Measurements from ENCODE around the gene TEX29. TPM values are rescaled to one million over a fixed set of nuclear protein-coding genes. Genes with fewer than 3 reads are reported as not detected.

TEX29 gene
- total and polyA plus RNA-seq, 2 of the 4 experiments (the other 2 are of a cell fraction), result 0.46 TPM; not detected in 1

DNA sequence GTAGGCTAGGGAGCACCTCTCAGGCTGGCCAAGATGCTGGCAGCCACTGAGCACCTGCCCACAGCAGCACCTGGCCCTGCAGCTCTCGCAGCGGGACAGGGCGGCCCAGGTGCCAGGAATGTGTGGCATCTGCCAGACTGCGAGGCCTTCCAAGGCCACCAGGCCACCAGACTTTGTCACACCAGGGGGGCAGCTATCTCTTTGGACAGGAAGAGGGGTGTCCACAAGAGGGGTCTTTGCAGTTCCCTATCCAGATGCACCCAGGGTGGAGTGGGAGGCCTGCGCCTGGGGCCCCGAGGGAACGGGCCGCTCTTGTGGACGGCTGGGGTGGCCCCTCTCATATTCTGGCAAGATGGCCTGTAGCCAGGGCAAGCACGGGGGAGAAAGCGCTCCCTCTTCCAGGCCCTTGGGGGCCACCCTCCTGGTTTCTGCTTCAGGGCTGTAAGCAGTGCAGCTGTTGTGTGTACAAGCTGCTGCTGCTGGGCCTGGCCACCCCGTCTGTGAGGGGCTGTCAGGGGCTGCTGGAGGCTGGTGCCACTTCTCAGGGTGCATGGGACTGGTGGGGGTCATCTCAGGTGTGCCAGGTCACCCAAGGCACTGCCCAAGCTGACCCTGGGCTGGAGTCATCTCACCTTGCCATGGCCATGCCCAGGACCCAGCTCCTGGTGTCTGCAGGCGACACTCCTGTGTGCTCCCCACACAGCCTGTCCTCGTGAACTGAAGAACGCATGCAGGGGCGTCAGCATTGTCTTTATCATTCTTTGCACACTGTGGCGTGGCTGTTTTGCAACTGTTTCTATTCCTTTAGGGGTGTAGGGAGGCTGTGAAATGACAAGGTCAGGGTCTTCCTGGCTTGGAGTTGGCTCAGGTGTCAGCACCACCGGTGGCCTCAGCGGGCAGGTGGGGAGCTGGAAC is 1.8 kb downstream of the TEX29 start:
- Histone ChIP-seq H4K20me1 (ENCODE audit: insufficient read depth, low read length) (no peaks in the 10 kb centered on the region), H2BK20ac (ENCODE audit: low read depth, low read length) (no peak overlapping the region), H2AK5ac (ENCODE audit: low read depth, low read length) (no peak overlapping the region), H2AFZ (replicated peaks; ENCODE audit: low read length, poor library complexity) (no peak overlapping the region), H3K18ac (ENCODE audit: low read depth, low read length) (no peak overlapping the region), H4K8ac (ENCODE audit: low read depth in 2 of 2, low read length in 2 of 2) (no peak overlapping the region), H3K27me3 (ENCODE audit: control insufficient read depth, insufficient read depth, low read length) (peaks cover 3% of the 10 kb centered on the region; the same call in 1 of the 2 replicates), H3K4me1 (ENCODE audit: control insufficient read depth, insufficient read depth, low read length) (no peaks in the 10 kb centered on the region), H3K4me2 (ENCODE audit: low read depth, low read length) (no peak overlapping the region), H3K9ac (ENCODE audit: low read depth, low read length) (no peak overlapping the region), H3K9me3 (ENCODE audit: control insufficient read depth, insufficient read depth, low read length) (no peaks in the 10 kb centered on the region), H2BK120ac (ENCODE audit: low read depth, low read length) (no peak overlapping the region), H3K36me3 (ENCODE audit: control insufficient read depth, insufficient read depth, low read length) (no peaks in the 10 kb centered on the region), H3K23ac (ENCODE audit: low read depth, low read length) (no peak overlapping the region), H4K91ac (ENCODE audit: insufficient read depth, low read depth, low read length) (no peak overlapping the region), H3K56ac (ENCODE audit: extremely low read depth, insufficient read depth, low read length) (no peak overlapping the region), H3K14ac (replicated peaks; ENCODE audit: low read depth, low read length) (no peak overlapping the region), H2BK15ac (ENCODE audit: low read depth, low read length) (no peak overlapping the region), H4K5ac (ENCODE audit: low read depth, low read length) (no peak overlapping the region), H3K4me3 (ENCODE audit: insufficient read depth, low read depth, low read length) (no peak overlapping the region), H3K9me1 (ENCODE audit: insufficient read depth, low read length) (peaks cover 2% of the 10 kb centered on the region; the same call in 1 of the 2 replicates), H3K79me1 (ENCODE audit: low read depth in 1 of 2, low read length in 2 of 2) (no peaks in the 10 kb centered on the region), H3K27ac (ENCODE audit: insufficient read depth, low read length) (no peak overlapping the region), H2AK9ac (replicated peaks; ENCODE audit: low read depth, low read length, poor library complexity) (no peak overlapping the region), H3K4ac (ENCODE audit: low read depth, low read length) (no peak overlapping the region), H2BK5ac (ENCODE audit: low read depth, low read length, poor library complexity, severe bottlenecking) (no peak overlapping the region)
- DNase-seq (no peak), ATAC-seq (ENCODE audit: low read depth) (no peak)
- BruUV-seq (replicated peaks), result no TSS peak
- WGBS, 2 experiments (ENCODE audit: extremely low coverage in 2 of 2, insufficient read length in 1 of 2), result 90% methylated on average over 2 of the region's 19 CpGs; no CpG with 5 or more reads in 1 of the 2 experiments
- dilution Hi-C loops (cut with HindIII; ENCODE audit: low sequenced_read_pairs, unreplicated experiment), result no loop called here
- intact Hi-C loops (cut with micrococcal nuclease), result no loop called here
- POLR2A ChIA-PET (ENCODE audit: unreplicated experiment), result no interaction called here
- CTCF ChIA-PET, result no interaction called here
- in situ Hi-C loops (cut with MboI; ENCODE audit: low sequenced_read_pairs), result no loop called here
- TF ChIP-seq RFX5 (IDR thresholded peaks at IDR 0.05; ENCODE audit: low read depth, low read length) (no peak), FOS (IDR thresholded peaks at IDR 0.05; ENCODE audit: low read depth, low read length) (no peak), NFE2L2 (IDR thresholded peaks at IDR 0.05; ENCODE audit: low read depth, low read length) (no peak), CEBPB (IDR thresholded peaks at IDR 0.05; ENCODE audit: low read depth, low read length) (no peak), BHLHE40 (IDR thresholded peaks at IDR 0.05; ENCODE audit: low read depth, low read length) (no peak), SMC3 (IDR thresholded peaks at IDR 0.05; ENCODE audit: low read depth, low read length) (no peak), POLR2A (IDR thresholded peaks at IDR 0.05; ENCODE audit: low read depth, low read length) (no peak), MAFK (IDR thresholded peaks at IDR 0.05; ENCODE audit: low read depth, low read length) (no peak), MAZ (IDR thresholded peaks at IDR 0.05; ENCODE audit: borderline replicate concordance, low read depth, low read length) (no peak), RCOR1 (IDR thresholded peaks at IDR 0.05; ENCODE audit: insufficient replicate concordance, low read length) (no peak), MXI1 (IDR thresholded peaks at IDR 0.05; ENCODE audit: borderline replicate concordance, low read depth, low read length) (no peak), CHD1 (IDR thresholded peaks at IDR 0.05; ENCODE audit: low read depth, low read length) (no peak), RAD21 (IDR thresholded peaks at IDR 0.05; ENCODE audit: low read length) (no peak)
- TF ChIP-seq, protein P1, sequence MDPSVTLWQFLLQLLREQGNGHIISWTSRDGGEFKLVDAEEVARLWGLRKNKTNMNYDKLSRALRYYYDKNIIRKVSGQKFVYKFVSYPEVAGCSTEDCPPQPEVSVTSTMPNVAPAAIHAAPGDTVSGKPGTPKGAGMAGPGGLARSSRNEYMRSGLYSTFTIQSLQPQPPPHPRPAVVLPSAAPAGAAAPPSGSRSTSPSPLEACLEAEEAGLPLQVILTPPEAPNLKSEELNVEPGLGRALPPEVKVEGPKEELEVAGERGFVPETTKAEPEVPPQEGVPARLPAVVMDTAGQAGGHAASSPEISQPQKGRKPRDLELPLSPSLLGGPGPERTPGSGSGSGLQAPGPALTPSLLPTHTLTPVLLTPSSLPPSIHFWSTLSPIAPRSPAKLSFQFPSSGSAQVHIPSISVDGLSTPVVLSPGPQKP (IDR thresholded peaks at IDR 0.05; ENCODE audit: borderline replicate concordance, low read depth, low read length), result no peak
- TF ChIP-seq, protein P2, sequence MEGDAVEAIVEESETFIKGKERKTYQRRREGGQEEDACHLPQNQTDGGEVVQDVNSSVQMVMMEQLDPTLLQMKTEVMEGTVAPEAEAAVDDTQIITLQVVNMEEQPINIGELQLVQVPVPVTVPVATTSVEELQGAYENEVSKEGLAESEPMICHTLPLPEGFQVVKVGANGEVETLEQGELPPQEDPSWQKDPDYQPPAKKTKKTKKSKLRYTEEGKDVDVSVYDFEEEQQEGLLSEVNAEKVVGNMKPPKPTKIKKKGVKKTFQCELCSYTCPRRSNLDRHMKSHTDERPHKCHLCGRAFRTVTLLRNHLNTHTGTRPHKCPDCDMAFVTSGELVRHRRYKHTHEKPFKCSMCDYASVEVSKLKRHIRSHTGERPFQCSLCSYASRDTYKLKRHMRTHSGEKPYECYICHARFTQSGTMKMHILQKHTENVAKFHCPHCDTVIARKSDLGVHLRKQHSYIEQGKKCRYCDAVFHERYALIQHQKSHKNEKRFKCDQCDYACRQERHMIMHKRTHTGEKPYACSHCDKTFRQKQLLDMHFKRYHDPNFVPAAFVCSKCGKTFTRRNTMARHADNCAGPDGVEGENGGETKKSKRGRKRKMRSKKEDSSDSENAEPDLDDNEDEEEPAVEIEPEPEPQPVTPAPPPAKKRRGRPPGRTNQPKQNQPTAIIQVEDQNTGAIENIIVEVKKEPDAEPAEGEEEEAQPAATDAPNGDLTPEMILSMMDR (conservative IDR thresholded peaks at IDR 0.05; ENCODE audit: low read depth, low read length), result no peak

All from IMR-90 (cell line).